ENCODE results near the gene PURA.

Gene PURA

GRCh38 chr5:140165101-140165922 lies 51.4 kb downstream of the PURA start:
- Histone ChIP-seq H3K4me3 (ENCODE audit: low read length) (no peak overlapping the region), H3K9me3 (ENCODE audit: control insufficient read depth, insufficient read depth, low read length) (no peaks in the 10 kb centered on the region), H3F3A (ENCODE audit: control insufficient read depth, insufficient read depth) (no peaks in the 10 kb centered on the region), H3K27me3 (ENCODE audit: control insufficient read depth, low read length) (peaks cover 14% of the 10 kb centered on the region; the same call in 1 of the 2 replicates), H3K79me2 (ENCODE audit: control insufficient read depth, low read length) (no peaks in the 10 kb centered on the region), H3K4me1 (ENCODE audit: control insufficient read depth, low read length) (0 out of 2 replicates have a peak, but pooled peaks cover 6% of the 10 kb centered on the region), H3K36me3 (ENCODE audit: control insufficient read depth, low read length) (no peaks in the 10 kb centered on the region), H3K4me2 (ENCODE audit: low read length) (no peak overlapping the region), H3K27ac (ENCODE audit: low read depth, low read length) (no peak overlapping the region), H3K9me2 (replicated peaks; ENCODE audit: control insufficient read depth, low read length) (no peaks in the 10 kb centered on the region), H4K20me1 (ENCODE audit: control insufficient read depth, insufficient read depth, low read depth, low read length) (no peaks in the 10 kb centered on the region)
- TF ChIP-seq EZH2phosphoT487 (IDR thresholded peaks at IDR 0.05; ENCODE audit: borderline replicate concordance, low read length): no peak

GRCh38 chr5:140165923-140166270 lies 52.0 kb downstream of the PURA start:
- TF ChIP-seq EZH2phosphoT487 (IDR thresholded peaks at IDR 0.05; ENCODE audit: borderline replicate concordance, low read length): no peak
- TF ChIP-seq CTCF (IDR thresholded peaks at IDR 0.05; ENCODE audit: low read depth, low read length, poor library complexity, severe bottlenecking): no peak
- Histone ChIP-seq H4K20me1 (ENCODE audit: control insufficient read depth, insufficient read depth, low read depth, low read length) (no peaks in the 10 kb centered on the region), H3K79me2 (ENCODE audit: control insufficient read depth, low read length) (no peaks in the 10 kb centered on the region), H3K4me1 (ENCODE audit: control insufficient read depth, low read length) (0 out of 2 replicates have a peak, but pooled peaks cover 6% of the 10 kb centered on the region), H3K9me2 (replicated peaks; ENCODE audit: control insufficient read depth, low read length) (no peaks in the 10 kb centered on the region), H3F3A (ENCODE audit: control insufficient read depth, insufficient read depth) (no peaks in the 10 kb centered on the region), H3K27me3 (ENCODE audit: control insufficient read depth, low read length) (peaks cover 14% of the 10 kb centered on the region; the same call in 1 of the 2 replicates), H3K27ac (ENCODE audit: low read depth, low read length) (no peak overlapping the region), H3K4me2 (ENCODE audit: low read length) (no peak overlapping the region), H3K9me3 (ENCODE audit: control insufficient read depth, insufficient read depth, low read length) (no peaks in the 10 kb centered on the region), H3K4me3 (ENCODE audit: low read length) (no peak overlapping the region), H3K36me3 (ENCODE audit: control insufficient read depth, low read length) (no peaks in the 10 kb centered on the region)

GRCh38 chr5:140166911-140167310 lies 53.0 kb downstream of the PURA start:
- Histone ChIP-seq H3K9me3 (ENCODE audit: control insufficient read depth, insufficient read depth, low read length) (no peaks in the 10 kb centered on the region), H3K27ac (ENCODE audit: low read depth, low read length) (no peak overlapping the region), H3F3A (ENCODE audit: control insufficient read depth, insufficient read depth) (no peaks in the 10 kb centered on the region), H3K27me3 (ENCODE audit: control insufficient read depth, low read length) (peaks cover 14% of the 10 kb centered on the region; the same call in 1 of the 2 replicates), H4K20me1 (ENCODE audit: control insufficient read depth, insufficient read depth, low read depth, low read length) (no peaks in the 10 kb centered on the region), H3K4me3 (ENCODE audit: low read length) (no peak overlapping the region), H3K36me3 (ENCODE audit: control insufficient read depth, low read length) (no peaks in the 10 kb centered on the region), H3K79me2 (ENCODE audit: control insufficient read depth, low read length) (no peaks in the 10 kb centered on the region), H3K4me2 (ENCODE audit: low read length) (no peak overlapping the region), H3K9me2 (replicated peaks; ENCODE audit: control insufficient read depth, low read length) (no peaks in the 10 kb centered on the region), H3K4me1 (ENCODE audit: control insufficient read depth, low read length) (0 out of 2 replicates have a peak, but pooled peaks cover 6% of the 10 kb centered on the region)
- TF ChIP-seq CTCF (IDR thresholded peaks at IDR 0.05; ENCODE audit: low read depth, low read length, poor library complexity, severe bottlenecking): no peak
- TF ChIP-seq EZH2phosphoT487 (IDR thresholded peaks at IDR 0.05; ENCODE audit: borderline replicate concordance, low read length): no peak

- no peaks in the 10 kb centered on the region for H3K36me3 ChIP-seq (ENCODE audit: control insufficient read depth, low read length)
- H3K4me2 ChIP-seq (ENCODE audit: low read length): no peak overlapping the region
- H3K79me2 ChIP-seq (ENCODE audit: control insufficient read depth, low read length): no peaks in the 10 kb centered on the region
- no peak overlapping the region for H3K27ac ChIP-seq (ENCODE audit: low read depth, low read length)
- H3K27me3 ChIP-seq (ENCODE audit: control insufficient read depth, low read length): peaks cover 8% of the 10 kb centered on the region; the same call in 1 of the 2 replicates
- no peaks in the 10 kb centered on the region for H3K9me2 ChIP-seq (replicated peaks; ENCODE audit: control insufficient read depth, low read length)
- TF ChIP-seq CTCF (IDR thresholded peaks at IDR 0.05; ENCODE audit: low read depth, low read length, poor library complexity, severe bottlenecking): no peak
- no peak for TF ChIP-seq EZH2phosphoT487 (IDR thresholded peaks at IDR 0.05; ENCODE audit: borderline replicate concordance, low read length)
- H3K4me1 ChIP-seq (ENCODE audit: control insufficient read depth, low read length): 0 out of 2 replicates have a peak, but pooled peaks cover 6% of the 10 kb centered on the region
- H3K4me3 ChIP-seq (ENCODE audit: low read length): no peak overlapping the region
- no peaks in the 10 kb centered on the region for H3K9me3 ChIP-seq (ENCODE audit: control insufficient read depth, insufficient read depth, low read length)
- H4K20me1 ChIP-seq (ENCODE audit: control insufficient read depth, insufficient read depth, low read depth, low read length): no peaks in the 10 kb centered on the region
- H3F3A ChIP-seq (ENCODE audit: control insufficient read depth, insufficient read depth): no peaks in the 10 kb centered on the region
These were observed 54.5 kb downstream of the PURA start for GRCh38 chr5:140168371-140168770.

Measured in DOHH2 (cell line).